Activated T-helper 17 cell treated with anti-CD3 and anti-CD28 coated beads, Interleukin-2, amount 50 U/mL, for 72 hours (primary cell): Measurements from ENCODE around the gene QRFP. TPM values are rescaled to one million over a fixed set of nuclear protein-coding genes. Genes with fewer than 3 reads are reported as not detected.
"Not testable (repeated sequence)": the region's sequence is repeated elsewhere in the genome, so short reads cannot be mapped to it uniquely, and the experiment has no call there.

ENCODE experiments used
- ATAC-seq: fragments of 150-1000 bp; cut with Tn5 transposase; replicated peaks from 2 replicates; pipeline ENCODE4 v1.10.0; 2021; ENCODE audit warnings: mild to moderate bottlenecking, moderate library complexity
- H3K27ac Mint-ChIP-seq: one replicate; pipeline ENCODE4 v1.8.0; 2022; ENCODE audit warnings: mixed read lengths
- H3K27me3 Mint-ChIP-seq: one replicate; pipeline ENCODE4 v1.8.0; 2022; ENCODE audit warnings: mixed read lengths
- H3K36me3 Mint-ChIP-seq: one replicate; pipeline ENCODE4 v1.8.0; 2022; ENCODE audit warnings: low read depth, mild to moderate bottlenecking, mixed read lengths
- H3K4me1 Mint-ChIP-seq: one replicate; pipeline ENCODE4 v1.8.0; 2022; ENCODE audit warnings: mixed read lengths
- H3K4me3 Mint-ChIP-seq: one replicate; pipeline ENCODE4 v1.8.0; 2022; ENCODE audit warnings: mild to moderate bottlenecking, mixed read lengths
- H3K9me3 Mint-ChIP-seq: one replicate; pipeline ENCODE4 v1.8.0; 2022; ENCODE audit warnings: mixed read lengths
- total RNA-seq, 2 donors: library from RNA; stranded (reverse); gene quantifications; one replicate each; pipeline ENCODE4 v1.2.3, GENCODE V29; 2022

The QRFP gene
- total RNA-seq, 2 donors from 2014 or later: not detected

GRCh38 chr9:130857864-130858738 lies 38.5 kb downstream of the QRFP start:
- H3K36me3 Mint-ChIP-seq: peaks cover 40% of the 10 kb centered on the region
- H3K4me1 Mint-ChIP-seq: no peaks in the 10 kb centered on the region
- no peaks in the 10 kb centered on the region for H3K9me3 Mint-ChIP-seq
- no peak overlapping the region for H3K4me3 Mint-ChIP-seq
- no peak for ATAC-seq
- H3K27ac Mint-ChIP-seq: no peak overlapping the region
- no peaks in the 10 kb centered on the region for H3K27me3 Mint-ChIP-seq

GRCh38 chr9:130856474-130856873 lies 40.1 kb downstream of the QRFP start:
- Mint-ChIP-seq H3K27ac (no peak overlapping the region), H3K36me3 (peaks cover 40% of the 10 kb centered on the region), H3K9me3 (no peaks in the 10 kb centered on the region)

GRCh38 chr9:130854835-130855234 lies 41.8 kb downstream of the QRFP start:
- H3K4me1 Mint-ChIP-seq: peaks cover 4% of the 10 kb centered on the region
- no peak overlapping the region for H3K4me3 Mint-ChIP-seq
- no peaks in the 10 kb centered on the region for H3K27me3 Mint-ChIP-seq
- no peak for ATAC-seq
- no peaks in the 10 kb centered on the region for H3K9me3 Mint-ChIP-seq
- peaks cover 40% of the 10 kb centered on the region for H3K36me3 Mint-ChIP-seq
- H3K27ac Mint-ChIP-seq: no peak overlapping the region

More at GRCh38 chr9:130856474-130856873, 40.1 kb downstream of the QRFP start:
- Mint-ChIP-seq H3K27me3 (no peaks in the 10 kb centered on the region), H3K4me3 (no peak overlapping the region), H3K4me1 (no peaks in the 10 kb centered on the region)
- no peak for ATAC-seq

GRCh38 chr9:130854092-130854491 lies 42.5 kb downstream of the QRFP start:
- peaks cover 40% of the 10 kb centered on the region for H3K36me3 Mint-ChIP-seq
- H3K4me1 Mint-ChIP-seq: peaks cover 5% of the 10 kb centered on the region
- H3K27me3 Mint-ChIP-seq: no peaks in the 10 kb centered on the region
- H3K27ac Mint-ChIP-seq: no peak overlapping the region
- H3K9me3 Mint-ChIP-seq: no peaks in the 10 kb centered on the region
- H3K4me3 Mint-ChIP-seq: no peak overlapping the region
- no peak for ATAC-seq

- H3K27me3 Mint-ChIP-seq: no peaks in the 10 kb centered on the region
- no peak for ATAC-seq
- no peak overlapping the region for H3K4me3 Mint-ChIP-seq
- peaks cover 5% of the 10 kb centered on the region for H3K4me1 Mint-ChIP-seq
- H3K36me3 Mint-ChIP-seq: peaks cover 40% of the 10 kb centered on the region
- H3K9me3 Mint-ChIP-seq: no peaks in the 10 kb centered on the region
- H3K27ac Mint-ChIP-seq: no peak overlapping the region
Measured at GRCh38 chr9:130852801-130853200, 43.8 kb downstream of the QRFP start.

DNA sequence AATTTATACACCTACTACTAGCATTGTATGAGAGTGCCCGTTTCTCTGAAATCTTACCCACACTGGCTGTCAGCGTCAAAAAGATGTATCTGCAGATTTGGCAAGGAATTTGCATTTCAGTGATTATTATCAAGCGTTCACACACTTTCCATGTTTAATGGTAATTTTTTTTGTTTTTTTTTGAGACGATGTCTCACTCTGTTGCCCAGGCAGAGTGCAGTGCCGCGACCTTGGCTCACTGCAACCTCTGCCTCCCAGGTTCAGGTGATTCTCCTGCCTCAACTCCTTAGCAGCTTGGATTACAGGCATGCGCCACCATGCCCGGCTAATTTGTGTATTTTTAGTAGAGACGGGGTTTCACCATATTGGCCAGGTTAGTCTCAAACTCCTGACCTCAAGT lies 47.3 kb downstream of the QRFP start:
- H3K27ac Mint-ChIP-seq: no peak overlapping the region
- H3K4me3 Mint-ChIP-seq: no peak overlapping the region
- H3K9me3 Mint-ChIP-seq: no peaks in the 10 kb centered on the region
- no peak for ATAC-seq
- H3K27me3 Mint-ChIP-seq: no peaks in the 10 kb centered on the region
- peaks cover 6% of the 10 kb centered on the region for H3K36me3 Mint-ChIP-seq
- peaks cover 9% of the 10 kb centered on the region for H3K4me1 Mint-ChIP-seq

- not testable (repeated sequence) for H3K27me3 Mint-ChIP-seq, H3K4me3 Mint-ChIP-seq, H3K9me3 Mint-ChIP-seq, H3K36me3 Mint-ChIP-seq, ATAC-seq, H3K27ac Mint-ChIP-seq
- peaks cover 15% of the 10 kb centered on the region for H3K4me1 Mint-ChIP-seq
Measured at GRCh38 chr9:130848514-130848913, 48.1 kb downstream of the QRFP start.

DNA sequence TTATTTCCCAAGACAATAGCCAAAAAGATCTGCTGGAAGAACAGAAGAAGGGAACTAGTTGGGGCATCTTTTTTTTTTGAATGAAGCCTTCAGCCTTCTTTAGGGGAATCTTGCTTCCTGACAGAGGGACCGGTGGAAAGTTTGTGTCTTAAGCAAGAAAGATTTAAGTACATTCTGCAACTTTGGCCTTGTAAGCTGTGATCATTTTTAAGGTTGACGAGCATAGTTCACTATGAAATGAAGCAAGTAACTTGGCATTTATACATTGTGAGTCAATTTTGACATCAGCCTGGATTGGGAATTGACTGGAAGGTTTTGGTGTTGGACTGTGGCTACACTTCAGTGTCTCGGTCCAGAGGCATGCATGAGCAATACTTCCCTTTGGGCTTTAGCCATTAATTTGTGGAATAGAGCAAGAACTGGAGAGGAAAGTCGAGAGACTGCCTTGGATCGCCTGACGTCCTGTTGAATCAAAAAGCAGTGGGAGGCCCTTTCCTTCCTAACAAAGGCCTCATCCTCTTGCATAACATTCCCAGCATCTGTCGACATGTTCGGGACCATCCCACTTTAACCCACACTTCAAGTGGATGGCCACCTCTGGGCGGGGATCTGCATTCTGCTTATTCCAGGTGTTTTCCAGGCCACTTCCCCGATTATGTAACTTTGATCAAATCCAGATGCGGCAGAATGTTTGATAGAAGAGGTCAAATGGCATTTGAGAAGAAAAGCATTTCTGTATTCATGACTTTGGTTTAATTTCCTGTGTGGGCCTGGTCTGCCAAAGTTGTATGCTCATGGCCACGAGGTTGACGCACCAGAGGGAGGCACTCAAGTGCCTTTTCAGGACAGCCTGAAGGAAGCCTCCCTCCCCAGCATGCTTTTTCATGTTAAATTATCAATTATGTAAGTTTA lies 49.0 kb downstream of the QRFP start:
- Mint-ChIP-seq H3K4me1 (peaks cover 20% of the 10 kb centered on the region), H3K9me3 (no peaks in the 10 kb centered on the region), H3K27me3 (no peaks in the 10 kb centered on the region), H3K4me3 (no peak overlapping the region), H3K27ac (no peak overlapping the region), H3K36me3 (no peaks in the 10 kb centered on the region)
- ATAC-seq: no peak

GRCh38 chr9:130846487-130847305 lies 49.9 kb downstream of the QRFP start:
- H3K4me1 Mint-ChIP-seq: peaks cover 24% of the 10 kb centered on the region
- no peaks in the 10 kb centered on the region for H3K27me3 Mint-ChIP-seq
- H3K9me3 Mint-ChIP-seq: no peaks in the 10 kb centered on the region

GRCh38 chr9:130845901-130846481 lies 50.6 kb downstream of the QRFP start:
- peaks cover 25% of the 10 kb centered on the region for H3K4me1 Mint-ChIP-seq
- H3K27ac Mint-ChIP-seq: no peak overlapping the region
- H3K27me3 Mint-ChIP-seq: no peaks in the 10 kb centered on the region
- no peak for ATAC-seq
- no peaks in the 10 kb centered on the region for H3K9me3 Mint-ChIP-seq
- no peak overlapping the region for H3K4me3 Mint-ChIP-seq
- no peaks in the 10 kb centered on the region for H3K36me3 Mint-ChIP-seq

More at GRCh38 chr9:130846487-130847305, 49.9 kb downstream of the QRFP start:
- ATAC-seq: no peak
- no peaks in the 10 kb centered on the region for H3K36me3 Mint-ChIP-seq
- H3K27ac Mint-ChIP-seq: no peak overlapping the region
- no peak overlapping the region for H3K4me3 Mint-ChIP-seq

DNA sequence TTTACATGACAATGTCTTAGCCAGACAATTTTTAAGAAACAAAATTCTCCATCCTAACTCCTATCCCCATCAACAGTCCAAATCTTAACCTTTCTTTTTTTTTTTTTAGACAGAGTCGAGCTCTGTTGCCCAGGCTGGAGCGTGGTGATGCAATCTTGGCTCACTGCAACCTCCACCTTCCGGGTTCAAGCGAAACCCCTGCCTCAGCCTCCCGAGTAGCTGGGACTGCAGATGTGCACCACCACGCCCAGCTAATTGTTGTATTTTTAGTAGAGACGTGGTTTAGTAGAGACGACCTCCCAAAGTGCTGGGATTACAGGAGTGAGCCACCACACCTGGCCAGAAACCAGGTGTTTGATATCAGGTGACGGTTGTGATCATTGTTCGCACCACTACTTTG lies 51.4 kb downstream of the QRFP start:
- no peaks in the 10 kb centered on the region for H3K9me3 Mint-ChIP-seq
- peaks cover 25% of the 10 kb centered on the region for H3K4me1 Mint-ChIP-seq
- H3K36me3 Mint-ChIP-seq: no peaks in the 10 kb centered on the region
- H3K27ac Mint-ChIP-seq: no peak overlapping the region
- no peak overlapping the region for H3K4me3 Mint-ChIP-seq
- ATAC-seq: no peak
- no peaks in the 10 kb centered on the region for H3K27me3 Mint-ChIP-seq

DNA sequence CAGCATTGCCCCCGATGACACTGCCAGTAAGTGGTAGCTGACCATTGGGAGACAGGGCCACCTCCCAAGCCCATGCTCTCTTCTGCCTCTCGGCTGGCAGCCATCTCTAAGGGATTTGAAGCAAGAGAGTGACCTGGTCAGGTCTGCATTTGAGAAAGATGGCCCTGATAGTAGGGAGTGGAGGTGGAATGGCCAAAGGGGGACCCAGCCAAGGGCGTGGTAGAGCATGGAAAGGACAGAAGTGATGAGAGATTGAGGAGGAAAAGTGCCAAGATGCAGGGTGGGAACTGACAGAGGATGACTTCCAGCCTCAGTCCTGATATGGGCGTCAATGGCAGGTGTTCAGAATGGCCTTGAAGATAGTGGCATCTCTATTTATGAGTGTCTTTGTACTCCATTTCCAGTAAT lies 52.6 kb downstream of the QRFP start:
- no peaks in the 10 kb centered on the region for H3K27me3 Mint-ChIP-seq
- H3K36me3 Mint-ChIP-seq: no peaks in the 10 kb centered on the region
- ATAC-seq: no peak
- H3K4me1 Mint-ChIP-seq: peaks cover 20% of the 10 kb centered on the region
- no peaks in the 10 kb centered on the region for H3K9me3 Mint-ChIP-seq
- no peak overlapping the region for H3K27ac Mint-ChIP-seq
- no peak overlapping the region for H3K4me3 Mint-ChIP-seq

- Mint-ChIP-seq H3K36me3 (no peaks in the 10 kb centered on the region), H3K27ac (no peak overlapping the region), H3K9me3 (no peaks in the 10 kb centered on the region), H3K4me3 (no peak overlapping the region), H3K27me3 (no peaks in the 10 kb centered on the region), H3K4me1 (peaks cover 25% of the 10 kb centered on the region)
- no peak for ATAC-seq
Measured at GRCh38 chr9:130843049-130843908, 53.3 kb downstream of the QRFP start.
